ENCODE data around the gene USP46. TPM values are rescaled to one million over a fixed set of nuclear protein-coding genes. Genes with fewer than 3 reads are reported as not detected.

Gene USP46
- total RNA-seq, 1 experiment from 2014 or later: 16.8 TPM

DNA sequence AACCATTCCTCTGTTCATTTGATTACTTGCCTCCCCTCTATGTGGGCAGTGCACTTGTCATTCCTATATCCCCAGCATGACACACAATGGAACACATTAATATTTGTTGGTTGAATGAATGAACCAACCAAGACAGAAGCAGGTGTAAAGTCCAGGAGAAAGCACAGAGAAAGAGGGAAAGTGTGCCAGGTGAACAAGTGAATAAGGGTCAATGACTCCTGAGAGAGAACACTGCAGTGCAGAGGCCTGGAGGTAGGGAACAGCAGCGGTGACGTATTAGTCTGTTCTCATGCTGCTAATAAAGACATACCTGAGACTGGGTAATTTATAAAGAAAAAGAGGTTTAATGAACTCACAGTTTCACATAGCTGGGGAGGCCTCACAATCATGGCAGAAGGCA, 53.1 kb downstream of the USP46 start:
- no peak for DNase-seq (ENCODE audit: unreplicated experiment)
- ChIA-PET POLR2A (no interaction called here), CTCF (no interaction called here)
- no peaks in the 10 kb centered on the region for H3K4me1 Mint-ChIP-seq (ENCODE audit: insufficient read depth, unreplicated experiment)
- peaks cover 21% of the 10 kb centered on the region for H3K36me3 Mint-ChIP-seq (ENCODE audit: insufficient read depth, unreplicated experiment)
- TF ChIP-seq, protein P1, sequence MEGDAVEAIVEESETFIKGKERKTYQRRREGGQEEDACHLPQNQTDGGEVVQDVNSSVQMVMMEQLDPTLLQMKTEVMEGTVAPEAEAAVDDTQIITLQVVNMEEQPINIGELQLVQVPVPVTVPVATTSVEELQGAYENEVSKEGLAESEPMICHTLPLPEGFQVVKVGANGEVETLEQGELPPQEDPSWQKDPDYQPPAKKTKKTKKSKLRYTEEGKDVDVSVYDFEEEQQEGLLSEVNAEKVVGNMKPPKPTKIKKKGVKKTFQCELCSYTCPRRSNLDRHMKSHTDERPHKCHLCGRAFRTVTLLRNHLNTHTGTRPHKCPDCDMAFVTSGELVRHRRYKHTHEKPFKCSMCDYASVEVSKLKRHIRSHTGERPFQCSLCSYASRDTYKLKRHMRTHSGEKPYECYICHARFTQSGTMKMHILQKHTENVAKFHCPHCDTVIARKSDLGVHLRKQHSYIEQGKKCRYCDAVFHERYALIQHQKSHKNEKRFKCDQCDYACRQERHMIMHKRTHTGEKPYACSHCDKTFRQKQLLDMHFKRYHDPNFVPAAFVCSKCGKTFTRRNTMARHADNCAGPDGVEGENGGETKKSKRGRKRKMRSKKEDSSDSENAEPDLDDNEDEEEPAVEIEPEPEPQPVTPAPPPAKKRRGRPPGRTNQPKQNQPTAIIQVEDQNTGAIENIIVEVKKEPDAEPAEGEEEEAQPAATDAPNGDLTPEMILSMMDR (IDR thresholded peaks at IDR 0.05; ENCODE audit: unreplicated experiment): no peak
- H3K27ac Mint-ChIP-seq (ENCODE audit: low read depth, unreplicated experiment): no peak overlapping the region
- H3K27me3 Mint-ChIP-seq (ENCODE audit: insufficient read depth, unreplicated experiment): no peaks in the 10 kb centered on the region
- H3K4me3 Mint-ChIP-seq (ENCODE audit: unreplicated experiment): no peak overlapping the region
- intact Hi-C loops (cut with micrococcal nuclease): no loop called here
- H3K9me3 Mint-ChIP-seq (ENCODE audit: unreplicated experiment): no peaks in the 10 kb centered on the region
- BruUV-seq (replicated peaks): no TSS peak

DNA sequence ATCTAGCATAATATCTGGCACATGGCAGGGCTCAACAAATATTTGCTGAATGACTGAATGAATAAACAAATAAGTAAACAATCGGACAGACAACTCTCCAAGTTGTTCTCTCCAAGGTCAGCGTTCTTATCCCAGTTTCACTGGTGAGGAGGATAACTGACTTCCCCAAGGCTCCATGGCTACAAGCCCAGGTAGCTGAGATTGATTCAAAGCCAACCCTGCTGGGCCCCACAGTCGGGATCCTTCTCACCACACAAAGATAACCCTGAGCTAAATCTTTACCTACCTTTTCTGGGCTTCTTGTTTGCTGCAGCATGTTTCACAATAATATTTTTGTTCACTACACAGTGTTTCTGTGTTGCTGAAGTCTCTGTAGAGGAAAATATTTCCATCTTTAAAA, 54.9 kb downstream of the USP46 start:
- intact Hi-C loops (cut with micrococcal nuclease): no loop called here
- no peaks in the 10 kb centered on the region for H3K27me3 Mint-ChIP-seq (ENCODE audit: insufficient read depth, unreplicated experiment)
- TF ChIP-seq, protein P1 (IDR thresholded peaks at IDR 0.05; ENCODE audit: unreplicated experiment): no peak
- no peaks in the 10 kb centered on the region for H3K4me1 Mint-ChIP-seq (ENCODE audit: insufficient read depth, unreplicated experiment)
- CTCF ChIA-PET: interaction anchor here (0.9 kb wide), 2 partner anchors 58 to 380 kb away, joined by 4 to 5 read pairs; no protein-coding TSS in a partner anchor
- no peak overlapping the region for H3K4me3 Mint-ChIP-seq (ENCODE audit: unreplicated experiment)
- no peak overlapping the region for H3K27ac Mint-ChIP-seq (ENCODE audit: low read depth, unreplicated experiment)
- H3K9me3 Mint-ChIP-seq (ENCODE audit: unreplicated experiment): no peaks in the 10 kb centered on the region
- no peak for DNase-seq (ENCODE audit: unreplicated experiment)
- no TSS peak for BruUV-seq (replicated peaks)
- POLR2A ChIA-PET: interaction anchor here (0.6 kb wide), 1 partner anchor 219 kb away, joined by 3 read pairs; no protein-coding TSS in a partner anchor
- H3K36me3 Mint-ChIP-seq (ENCODE audit: insufficient read depth, unreplicated experiment): peaks cover 19% of the 10 kb centered on the region

DNA sequence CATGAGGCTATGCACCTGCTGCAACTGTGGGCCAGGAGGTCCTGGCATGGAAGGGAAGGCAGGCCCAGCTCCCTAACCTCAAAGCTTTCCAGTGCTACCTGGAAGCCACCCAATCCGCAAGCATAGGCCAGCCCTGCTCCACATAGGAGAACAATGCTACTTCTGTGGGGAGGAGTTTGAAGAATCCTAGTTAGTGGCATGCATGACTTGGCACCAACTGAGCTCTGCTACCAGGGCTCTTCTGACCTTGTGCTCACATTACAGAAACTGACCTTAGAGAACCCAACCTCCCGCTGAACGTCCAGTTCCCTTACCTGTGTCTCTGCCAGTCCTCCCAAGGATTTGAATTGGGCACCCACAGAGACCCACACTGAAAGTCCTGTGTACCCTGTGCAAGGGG, 58.8 kb downstream of the USP46 start:
- TF ChIP-seq, protein P1 (IDR thresholded peaks at IDR 0.05; ENCODE audit: unreplicated experiment): no peak
- no peak overlapping the region for H3K4me3 Mint-ChIP-seq (ENCODE audit: unreplicated experiment)
- CTCF ChIA-PET: interaction anchor here (0.5 to 1.0 kb wide), 3 partner anchors 8 to 18 kb away, joined by 3 read pairs; no protein-coding TSS in a partner anchor
- H3K27me3 Mint-ChIP-seq (ENCODE audit: insufficient read depth, unreplicated experiment): no peaks in the 10 kb centered on the region
- POLR2A ChIA-PET: no interaction called here
- no peaks in the 10 kb centered on the region for H3K4me1 Mint-ChIP-seq (ENCODE audit: insufficient read depth, unreplicated experiment)
- peaks cover 38% of the 10 kb centered on the region for H3K36me3 Mint-ChIP-seq (ENCODE audit: insufficient read depth, unreplicated experiment)
- no TSS peak for BruUV-seq (replicated peaks)
- H3K9me3 Mint-ChIP-seq (ENCODE audit: unreplicated experiment): no peaks in the 10 kb centered on the region
- no peak for DNase-seq (ENCODE audit: unreplicated experiment)
- no peak overlapping the region for H3K27ac Mint-ChIP-seq (ENCODE audit: low read depth, unreplicated experiment)
- intact Hi-C loops (cut with micrococcal nuclease): no loop called here

DNA sequence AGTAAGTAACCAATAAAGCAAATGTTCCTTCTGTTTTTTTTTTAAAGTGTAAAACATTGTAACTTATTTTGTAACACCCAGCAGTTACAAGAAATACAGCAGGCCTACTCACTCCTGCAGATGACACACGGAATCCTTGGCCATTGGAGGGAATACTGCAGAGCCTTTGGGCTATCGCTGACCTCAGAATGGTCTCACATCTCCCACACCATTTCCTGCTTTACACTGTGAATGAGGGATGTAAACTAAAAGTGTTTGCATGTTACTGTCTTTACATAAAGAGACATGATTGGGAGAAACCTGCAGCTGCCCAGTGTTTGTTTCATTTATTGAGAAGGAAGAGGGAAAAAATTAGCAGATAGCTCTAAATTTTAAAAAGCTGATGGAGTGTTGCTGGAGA, 64.1 kb downstream of the USP46 start:
- TSS peak; percentile 21 for BruUV-seq (replicated peaks)
- CTCF ChIA-PET: no interaction called here

More for the DNA sequence above, 64.1 kb downstream of the USP46 start:
- Mint-ChIP-seq H3K27me3 (ENCODE audit: insufficient read depth, unreplicated experiment) (no peaks in the 10 kb centered on the region), H3K36me3 (ENCODE audit: insufficient read depth, unreplicated experiment) (peaks cover 38% of the 10 kb centered on the region), H3K4me1 (ENCODE audit: insufficient read depth, unreplicated experiment) (no peaks in the 10 kb centered on the region), H3K27ac (ENCODE audit: low read depth, unreplicated experiment) (no peak overlapping the region), H3K4me3 (ENCODE audit: unreplicated experiment) (no peak overlapping the region), H3K9me3 (ENCODE audit: unreplicated experiment) (no peaks in the 10 kb centered on the region)
- TF ChIP-seq, protein P1 (IDR thresholded peaks at IDR 0.05; ENCODE audit: unreplicated experiment): no peak
- DNase-seq (ENCODE audit: unreplicated experiment): no peak
- POLR2A ChIA-PET: no interaction called here
- intact Hi-C loops (cut with micrococcal nuclease): no loop called here

Data from MCF 10A (cell line).